ENCODE data around the gene CD3D. TPM values are rescaled to one million over a fixed set of nuclear protein-coding genes. Genes with fewer than 3 reads are reported as not detected.

Gene CD3D
- total RNA-seq, 1 donor from 2014 or later: 0.61 TPM

GRCh38 chr11:118343248-118343647, 743 bp upstream of the CD3D start:
- Mint-ChIP-seq H3K27ac (ENCODE audit: unreplicated experiment) (no peak overlapping the region), H3K4me3 (ENCODE audit: unreplicated experiment) (no peak overlapping the region), H3K4me1 (ENCODE audit: low read depth, unreplicated experiment) (peaks cover 2% of the 10 kb centered on the region), H3K36me3 (ENCODE audit: low read depth, unreplicated experiment) (no peaks in the 10 kb centered on the region), H3K9me3 (ENCODE audit: unreplicated experiment) (peaks cover 4% of the 10 kb centered on the region), H3K27me3 (ENCODE audit: low read depth, unreplicated experiment) (peaks cover 44% of the 10 kb centered on the region)
- Histone ChIP-seq H3K9ac (ENCODE audit: low read length) (no peak overlapping the region), H3K4me3 (ENCODE audit: insufficient read depth, low read depth, low read length) (no peak overlapping the region), H3K4me1 (ENCODE audit: insufficient read depth, low read length) (no peaks in the 10 kb centered on the region), H3K27me3 (ENCODE audit: insufficient read depth, low read length) (peaks cover 4% of the 10 kb centered on the region), H4K20me1 (ENCODE audit: insufficient read depth, low read length) (no peaks in the 10 kb centered on the region), H2AFZ (ENCODE audit: low read depth, low read length) (no peak overlapping the region), H3K9me3 (ENCODE audit: insufficient read depth, low read depth, low read length) (no peaks in the 10 kb centered on the region), H3K36me3 (ENCODE audit: insufficient read depth, low read length) (no peaks in the 10 kb centered on the region), H3K4me2 (ENCODE audit: low read length) (no peak overlapping the region), H3K27ac (ENCODE audit: low read depth, low read length) (no peak overlapping the region), H3K79me2 (ENCODE audit: insufficient read depth, low read length) (no peaks in the 10 kb centered on the region)
- TF ChIP-seq, protein P1, sequence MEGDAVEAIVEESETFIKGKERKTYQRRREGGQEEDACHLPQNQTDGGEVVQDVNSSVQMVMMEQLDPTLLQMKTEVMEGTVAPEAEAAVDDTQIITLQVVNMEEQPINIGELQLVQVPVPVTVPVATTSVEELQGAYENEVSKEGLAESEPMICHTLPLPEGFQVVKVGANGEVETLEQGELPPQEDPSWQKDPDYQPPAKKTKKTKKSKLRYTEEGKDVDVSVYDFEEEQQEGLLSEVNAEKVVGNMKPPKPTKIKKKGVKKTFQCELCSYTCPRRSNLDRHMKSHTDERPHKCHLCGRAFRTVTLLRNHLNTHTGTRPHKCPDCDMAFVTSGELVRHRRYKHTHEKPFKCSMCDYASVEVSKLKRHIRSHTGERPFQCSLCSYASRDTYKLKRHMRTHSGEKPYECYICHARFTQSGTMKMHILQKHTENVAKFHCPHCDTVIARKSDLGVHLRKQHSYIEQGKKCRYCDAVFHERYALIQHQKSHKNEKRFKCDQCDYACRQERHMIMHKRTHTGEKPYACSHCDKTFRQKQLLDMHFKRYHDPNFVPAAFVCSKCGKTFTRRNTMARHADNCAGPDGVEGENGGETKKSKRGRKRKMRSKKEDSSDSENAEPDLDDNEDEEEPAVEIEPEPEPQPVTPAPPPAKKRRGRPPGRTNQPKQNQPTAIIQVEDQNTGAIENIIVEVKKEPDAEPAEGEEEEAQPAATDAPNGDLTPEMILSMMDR (IDR thresholded peaks at IDR 0.05; ENCODE audit: insufficient read depth, low read depth, low read length): no peak
- TF ChIP-seq EZH2 (IDR thresholded peaks at IDR 0.05; ENCODE audit: insufficient read depth, low read length): no peak
- DNase-seq (ENCODE audit: low read depth): no peak
- no peak for FAIRE-seq

GRCh38 chr11:118341815-118342489, 553 bp downstream of the CD3D start:
- H3K4me3 Mint-ChIP-seq (ENCODE audit: unreplicated experiment): no peak overlapping the region
- H3K27ac Mint-ChIP-seq (ENCODE audit: unreplicated experiment): no peak overlapping the region
- Histone ChIP-seq H3K9ac (ENCODE audit: low read length) (no peak overlapping the region), H3K27me3 (ENCODE audit: insufficient read depth, low read length) (no peaks in the 10 kb centered on the region), H3K79me2 (ENCODE audit: insufficient read depth, low read length) (no peaks in the 10 kb centered on the region), H2AFZ (ENCODE audit: low read depth, low read length) (no peak overlapping the region), H3K36me3 (ENCODE audit: insufficient read depth, low read length) (no peaks in the 10 kb centered on the region), H3K4me3 (ENCODE audit: insufficient read depth, low read depth, low read length) (no peak overlapping the region), H3K4me2 (ENCODE audit: low read length) (no peak overlapping the region), H3K4me1 (ENCODE audit: insufficient read depth, low read length) (no peaks in the 10 kb centered on the region), H4K20me1 (ENCODE audit: insufficient read depth, low read length) (no peaks in the 10 kb centered on the region), H3K27ac (ENCODE audit: low read depth, low read length) (no peak overlapping the region), H3K9me3 (ENCODE audit: insufficient read depth, low read depth, low read length) (no peaks in the 10 kb centered on the region)
- TF ChIP-seq, protein P1 (IDR thresholded peaks at IDR 0.05; ENCODE audit: insufficient read depth, low read depth, low read length): no peak
- no peak for TF ChIP-seq EZH2 (IDR thresholded peaks at IDR 0.05; ENCODE audit: insufficient read depth, low read length)
- peaks cover 39% of the 10 kb centered on the region for H3K27me3 Mint-ChIP-seq (ENCODE audit: low read depth, unreplicated experiment)
- H3K36me3 Mint-ChIP-seq (ENCODE audit: low read depth, unreplicated experiment): no peaks in the 10 kb centered on the region
- H3K4me1 Mint-ChIP-seq (ENCODE audit: low read depth, unreplicated experiment): peaks cover 2% of the 10 kb centered on the region
- no peak for FAIRE-seq
- no peak for DNase-seq (ENCODE audit: low read depth)
- H3K9me3 Mint-ChIP-seq (ENCODE audit: unreplicated experiment): peaks cover 4% of the 10 kb centered on the region

- Histone ChIP-seq H3K4me2 (ENCODE audit: low read length) (no peak overlapping the region), H3K79me2 (ENCODE audit: insufficient read depth, low read length) (no peaks in the 10 kb centered on the region), H2AFZ (ENCODE audit: low read depth, low read length) (no peak overlapping the region), H3K4me3 (ENCODE audit: insufficient read depth, low read depth, low read length) (no peak overlapping the region), H3K9me3 (ENCODE audit: insufficient read depth, low read depth, low read length) (no peaks in the 10 kb centered on the region), H3K4me1 (ENCODE audit: insufficient read depth, low read length) (no peaks in the 10 kb centered on the region), H3K27ac (ENCODE audit: low read depth, low read length) (no peak overlapping the region), H3K27me3 (ENCODE audit: insufficient read depth, low read length) (no peaks in the 10 kb centered on the region), H3K36me3 (ENCODE audit: insufficient read depth, low read length) (no peaks in the 10 kb centered on the region), H3K9ac (ENCODE audit: low read length) (no peak overlapping the region), H4K20me1 (ENCODE audit: insufficient read depth, low read length) (no peaks in the 10 kb centered on the region)
- DNase-seq (ENCODE audit: low read depth) (no peak), FAIRE-seq (no peak)
- TF ChIP-seq, protein P1 (IDR thresholded peaks at IDR 0.05; ENCODE audit: insufficient read depth, low read depth, low read length): no peak
- no peak for TF ChIP-seq EZH2 (IDR thresholded peaks at IDR 0.05; ENCODE audit: insufficient read depth, low read length)
- Mint-ChIP-seq H3K27me3 (ENCODE audit: low read depth, unreplicated experiment) (peaks cover 43% of the 10 kb centered on the region), H3K27ac (ENCODE audit: unreplicated experiment) (no peak overlapping the region), H3K4me1 (ENCODE audit: low read depth, unreplicated experiment) (peaks cover 2% of the 10 kb centered on the region), H3K4me3 (ENCODE audit: unreplicated experiment) (no peak overlapping the region), H3K9me3 (ENCODE audit: unreplicated experiment) (peaks cover 4% of the 10 kb centered on the region), H3K36me3 (ENCODE audit: low read depth, unreplicated experiment) (no peaks in the 10 kb centered on the region)
These were observed 1.2 kb downstream of the CD3D start for GRCh38 chr11:118341261-118341660.

Data from astrocyte (in vitro differentiated cells and primary cell).